H9 (cell line): ENCODE results near the gene FALEC. TPM values are rescaled to one million over a fixed set of nuclear protein-coding genes. Genes with fewer than 3 reads are reported as not detected.

ENCODE experiments used
- DNase-seq: peaks from one replicate; pipeline ENCODE4 v3.0.0-alpha.2; 2017
- H2AFZ ChIP-seq: one replicate; pipeline ENCODE4 v1.6.1; 2013; ENCODE audit warnings: mild to moderate bottlenecking, low read length, control low read depth, moderate library complexity
- H2AK5ac ChIP-seq: 2 replicates; pipeline ENCODE4 v1.6.1; 2013; ENCODE audit warnings: low read length, control low read depth, mixed read lengths; ENCODE audit not compliant: insufficient read length
- H2BK120ac ChIP-seq: one replicate; pipeline ENCODE4 v1.6.1; 2013; ENCODE audit warnings: low read depth, mild to moderate bottlenecking, low read length, control low read depth, inconsistent platforms; ENCODE audit not compliant: poor library complexity, severe bottlenecking
- H2BK12ac ChIP-seq: 2 replicates; pipeline ENCODE4 v1.6.1; 2013; ENCODE audit warnings: low read length, control low read depth, mixed read lengths, low read depth; ENCODE audit not compliant: insufficient read length
- H2BK15ac ChIP-seq: 2 replicates; pipeline ENCODE4 v1.6.1; 2013; ENCODE audit warnings: low read depth, low read length, control low read depth
- H2BK20ac ChIP-seq: one replicate; pipeline ENCODE4 v1.6.1; 2013; ENCODE audit warnings: low read depth, mild to moderate bottlenecking, low read length, control low read depth, inconsistent platforms; ENCODE audit not compliant: poor library complexity, severe bottlenecking
- H2BK5ac ChIP-seq: 2 replicates; pipeline ENCODE4 v1.6.1; 2013; ENCODE audit warnings: low read length, control low read depth, mixed read lengths; ENCODE audit not compliant: insufficient read length
- H3K14ac ChIP-seq: 2 replicates; pipeline ENCODE4 v1.6.1; 2013; ENCODE audit warnings: low read length, control low read depth; ENCODE audit not compliant: insufficient read depth
- H3K18ac ChIP-seq: 2 replicates; pipeline ENCODE4 v1.6.1; 2013; ENCODE audit warnings: low read depth, mild to moderate bottlenecking, mixed read lengths, low read length, control low read depth; ENCODE audit not compliant: insufficient read length
- H3K23ac ChIP-seq: 2 replicates; pipeline ENCODE4 v1.6.1; 2013; ENCODE audit warnings: low read length, control low read depth, mixed read lengths, low read depth; ENCODE audit not compliant: insufficient read length
- H3K23me2 ChIP-seq: 2 replicates; pipeline ENCODE4 v1.6.1; 2013; ENCODE audit warnings: low read depth, mild to moderate bottlenecking, mixed read lengths, low read length, control low read depth; ENCODE audit not compliant: insufficient read length, poor library complexity, severe bottlenecking
- H3K27ac ChIP-seq: 2 replicates; pipeline ENCODE4 v1.5.1; 2013; ENCODE audit warnings: low read length, control low read depth, mixed read lengths, low read depth; ENCODE audit not compliant: insufficient read length
- H3K27me3 ChIP-seq: 2 replicates; pipeline ENCODE4 v1.6.1; 2013; ENCODE audit warnings: low read length, control low read depth, inconsistent platforms; ENCODE audit not compliant: insufficient read depth
- H3K4ac ChIP-seq: 2 replicates; pipeline ENCODE4 v1.6.1; 2013; ENCODE audit warnings: low read depth, mild to moderate bottlenecking, control low read depth, inconsistent platforms, low read length, moderate library complexity
- H3K4me1 ChIP-seq: 2 replicates; pipeline ENCODE4 v1.6.1; 2013; ENCODE audit warnings: low read length, control low read depth, inconsistent platforms; ENCODE audit not compliant: insufficient read depth
- H3K4me2 ChIP-seq: 2 replicates; pipeline ENCODE4 v1.6.1; 2013; ENCODE audit warnings: low read length, control low read depth, mixed read lengths; ENCODE audit not compliant: insufficient read length, insufficient read depth
- H3K56ac ChIP-seq: 2 replicates; pipeline ENCODE4 v1.6.1; 2013; ENCODE audit warnings: low read depth, mild to moderate bottlenecking, mixed read lengths, low read length, control low read depth; ENCODE audit not compliant: insufficient read length
- H3K79me1 ChIP-seq: 2 replicates; pipeline ENCODE4 v1.6.1; 2013; ENCODE audit warnings: low read depth, mild to moderate bottlenecking, moderate library complexity, low read length, control low read depth, inconsistent platforms; ENCODE audit not compliant: insufficient read depth, poor library complexity, severe bottlenecking
- H3K79me2 ChIP-seq: 2 replicates; pipeline ENCODE4 v1.6.1; 2013; ENCODE audit warnings: low read length, control low read depth, inconsistent platforms; ENCODE audit not compliant: insufficient read depth
- H3K9ac ChIP-seq: 2 replicates; pipeline ENCODE4 v1.6.1; 2013; ENCODE audit warnings: low read length, control low read depth, mixed read lengths; ENCODE audit not compliant: insufficient read length; ENCODE audit errors: extremely low read depth
- H3K9me3 ChIP-seq: one replicate; pipeline ENCODE4 v1.6.1; 2013; ENCODE audit warnings: low read depth, low read length, inconsistent platforms; ENCODE audit not compliant: control insufficient read depth
- H3T11ph ChIP-seq: one replicate; pipeline ENCODE4 v1.6.1; 2013; ENCODE audit warnings: mild to moderate bottlenecking, low read length, control low read depth, inconsistent platforms
- H4K20me1 ChIP-seq: one replicate; pipeline ENCODE4 v1.6.1; 2013; ENCODE audit not compliant: control insufficient read depth, insufficient read length, insufficient read depth
- H4K5ac ChIP-seq: 2 replicates; pipeline ENCODE4 v1.6.1; 2013; ENCODE audit warnings: low read depth, mild to moderate bottlenecking, mixed read lengths, low read length, control low read depth; ENCODE audit not compliant: insufficient read length
- H4K8ac ChIP-seq: replicated peaks from 2 replicates; pipeline ENCODE4 v1.6.1; 2013; ENCODE audit warnings: low read length, control low read depth, mixed read lengths, low read depth; ENCODE audit not compliant: insufficient read length
- H4K91ac ChIP-seq: 2 replicates; pipeline ENCODE4 v1.6.1; 2013; ENCODE audit warnings: low read depth, mild to moderate bottlenecking, moderate library complexity, mixed read lengths, low read length, control low read depth; ENCODE audit not compliant: insufficient read length
- H3K27ac Mint-ChIP-seq, 3 experiments: 2 replicates in 2 of 3; 3 replicates in 1 of 3; pipeline ENCODE4 v1.8.0; 2020 to 2021; ENCODE audit warnings: mixed read lengths in 3 of 3, mild to moderate bottlenecking in 1 of 3, moderate library complexity in 1 of 3
- H3K27me3 Mint-ChIP-seq: 2 replicates; pipeline ENCODE4 v1.8.0; 2021; ENCODE audit warnings: low read depth, mild to moderate bottlenecking, moderate library complexity, mixed read lengths
- H3K36me3 Mint-ChIP-seq, 3 experiments: 2 replicates in 2 of 3; 3 replicates in 1 of 3; pipeline ENCODE4 v1.8.0; 2020 to 2021; ENCODE audit warnings: low read depth in 3 of 3, mixed read lengths in 3 of 3; ENCODE audit not compliant: insufficient read depth in 1 of 3
- H3K4me1 Mint-ChIP-seq, 2 experiments: 2 replicates each; pipeline ENCODE4 v1.8.0; 2020; ENCODE audit warnings: mixed read lengths in 2 of 2
- H3K4me3 Mint-ChIP-seq, 2 experiments: 2 replicates in 1 of 2; 3 replicates in 1 of 2; pipeline ENCODE4 v1.8.0; 2020 to 2021; ENCODE audit warnings: mild to moderate bottlenecking in 2 of 2, mixed read lengths in 2 of 2, moderate library complexity in 1 of 2
- H3K9me3 Mint-ChIP-seq, 2 experiments: 2 replicates in 1 of 2; 3 replicates in 1 of 2; pipeline ENCODE4 v1.8.0; 2020; ENCODE audit warnings: mild to moderate bottlenecking in 2 of 2, mixed read lengths in 2 of 2, moderate library complexity in 1 of 2
- CTCF ChIP-seq: fragments of 200-600 bp; sonication (generic); conservative IDR thresholded peaks from 3 replicates; pipeline ENCODE4 v1.8.0; 2021; ENCODE audit warnings: antibody characterized with exemption, mild to moderate bottlenecking
- WGBS: extraction: QIAGEN DNeasy Blood & Tissue Kit; methylation state at CpG from one replicate; pipeline ENCODE4 v1.1.7; 2013; ENCODE audit warnings: missing lambda C conversion rate, low lambda C conversion rate, mixed read lengths; ENCODE audit not compliant: insufficient read length; ENCODE audit errors: extremely low coverage; 5-methylcytosine and 5-hydroxymethylcytosine counted together
- total RNA-seq: library from RNA; stranded (reverse); gene quantifications from 2 replicates; pipeline ENCODE4 v1.2.1, GENCODE V29; 2021

The FALEC gene
- total RNA-seq, 1 experiment from 2014 or later, result not detected

DNA sequence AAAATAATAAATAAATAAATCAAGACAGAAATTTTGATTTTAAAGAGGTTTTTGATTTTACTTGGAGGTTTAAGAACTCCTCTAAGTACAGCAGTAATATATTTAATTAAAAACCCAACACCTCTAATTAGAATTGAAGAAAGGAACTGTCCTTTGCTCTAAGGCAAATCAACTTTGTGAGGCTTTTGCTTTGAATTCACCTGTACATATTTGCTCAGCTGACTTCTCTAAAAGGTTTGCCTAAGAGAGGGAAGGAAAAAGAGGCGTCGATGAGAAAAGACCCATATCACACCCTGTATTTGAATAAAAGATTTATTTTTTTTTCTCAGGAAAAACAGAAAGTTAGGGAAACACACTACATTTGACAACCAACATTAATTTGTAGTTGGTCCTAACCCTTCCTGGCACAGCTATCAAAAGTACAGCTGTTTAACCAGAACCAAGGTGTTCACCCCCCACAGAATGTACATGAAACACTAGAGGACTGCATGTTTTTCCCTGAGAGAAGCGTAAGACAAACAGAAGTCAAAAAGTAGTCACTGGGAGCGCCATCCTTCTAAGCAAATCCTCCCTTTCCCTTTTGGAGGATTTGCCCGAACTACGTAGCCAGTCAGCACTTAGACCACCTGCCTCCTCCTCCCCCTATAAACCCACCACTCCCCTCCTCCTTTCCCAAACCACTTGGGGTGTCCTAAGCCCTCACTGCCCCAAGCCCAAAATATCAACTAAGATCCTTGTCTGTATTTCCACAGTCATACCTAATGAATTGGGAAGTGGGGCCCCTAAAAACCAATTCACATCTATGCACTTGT lies 58.9 kb downstream of the FALEC start:
- Mint-ChIP-seq H3K9me3 (peaks cover 6 to 15% of the 10 kb centered on the region in 2 experiments; a peak in 4 of 5 replicates), H3K36me3 (peaks cover 76 to 89% (median 80%) of the 10 kb centered on the region in 3 experiments), H3K4me3 (peak overlapping the region; percentile 96 to 97), H3K27ac (peak overlapping the region in 2 of 3 experiments; percentile 85 to 96; a peak in 3 of 7 replicates), H3K27me3 (peaks cover 3% of the 10 kb centered on the region; the same call in 1 of the 2 replicates), H3K4me1 (peaks cover 49 to 61% of the 10 kb centered on the region in 2 experiments)
- no peak overlapping the region for H2BK12ac ChIP-seq
- DNase-seq, result no peak
- no CpG with 5 or more reads among the region's 6 CpGs for WGBS
- no peak overlapping the region for H3K4ac ChIP-seq
- no peak overlapping the region for H3K23ac ChIP-seq
- no peak overlapping the region for H3K27ac ChIP-seq
- no peak overlapping the region for H2BK15ac ChIP-seq
- H4K91ac ChIP-seq, result no peak overlapping the region
- H3K79me1 ChIP-seq, result no peaks in the 10 kb centered on the region
- no peaks in the 10 kb centered on the region for H4K20me1 ChIP-seq
- H4K5ac ChIP-seq, result no peak overlapping the region
- peaks cover 35% of the 10 kb centered on the region for H3K79me2 ChIP-seq
- H3K56ac ChIP-seq, result no peak overlapping the region
- no peak overlapping the region for H3T11ph ChIP-seq
- peaks cover 2% of the 10 kb centered on the region for H3K4me1 ChIP-seq
- H3K9ac ChIP-seq, result no peak overlapping the region
- no peak for TF ChIP-seq CTCF
- H2AFZ ChIP-seq, result no peak overlapping the region
- peak overlapping the region; percentile 98 for H3K4me2 ChIP-seq
- H3K9me3 ChIP-seq, result no peaks in the 10 kb centered on the region
- no peak overlapping the region for H2AK5ac ChIP-seq
- peaks cover 7% of the 10 kb centered on the region for H3K23me2 ChIP-seq
- H3K14ac ChIP-seq, result no peak overlapping the region
- H3K18ac ChIP-seq, result no peak overlapping the region
- H4K8ac ChIP-seq, result no peak overlapping the region
- no peak overlapping the region for H2BK20ac ChIP-seq
- H2BK5ac ChIP-seq, result no peak overlapping the region
- no peaks in the 10 kb centered on the region for H3K27me3 ChIP-seq
- no peak overlapping the region for H2BK120ac ChIP-seq
